Natural killer cell (primary cell): ENCODE measurements around the gene TSPAN18. TPM values are rescaled to one million over a fixed set of nuclear protein-coding genes. Genes with fewer than 3 reads are reported as not detected.

ENCODE experiments used
- ATAC-seq, 3 donors: fragments of 150-1000 bp in 2 of 3; fragments of 200-7000 bp in 1 of 3; cut with Tn5 transposase; 1 replicate in 1 of 3; 2 replicates in 2 of 3; pipeline ENCODE4 v1.10.0; 2021; ENCODE audit warnings: mild to moderate bottlenecking in 2 of 3, moderate library complexity in 2 of 3
- DNase-seq, 2 donors: peaks; one replicate each; pipeline versions ENCODE4 v3.0.0 to v3.0.0-alpha.2; 2013 to 2021; ENCODE audit warnings: mixed read lengths in 1 of 2
- H3K27ac ChIP-seq: one replicate; pipeline ENCODE4 v1.5.1; 2013; ENCODE audit warnings: mild to moderate bottlenecking, low read length
- H3K27me3 ChIP-seq: one replicate; pipeline ENCODE4 v1.6.1; 2013; ENCODE audit warnings: low read length; ENCODE audit not compliant: control insufficient read depth, insufficient read depth
- H3K36me3 ChIP-seq: one replicate; pipeline ENCODE4 v1.6.1; 2013; ENCODE audit warnings: low read length; ENCODE audit not compliant: control insufficient read depth, insufficient read depth
- H3K4me1 ChIP-seq: one replicate; pipeline ENCODE4 v1.6.1; 2013; ENCODE audit warnings: low read length; ENCODE audit not compliant: control insufficient read depth, insufficient read depth
- H3K4me3 ChIP-seq: one replicate; pipeline ENCODE4 v1.5.1; 2013; ENCODE audit warnings: low read length
- H3K9me3 ChIP-seq: one replicate; pipeline ENCODE4 v1.6.1; 2013; ENCODE audit warnings: low read length; ENCODE audit not compliant: control insufficient read depth, insufficient read depth
- H3K27ac Mint-ChIP-seq, 2 donors: one replicate each; pipeline ENCODE4 v1.8.0; 2022; ENCODE audit warnings: mild to moderate bottlenecking in 2 of 2, mixed read lengths in 2 of 2, moderate library complexity in 1 of 2
- H3K27me3 Mint-ChIP-seq, 2 donors: one replicate each; pipeline ENCODE4 v1.8.0; 2022; ENCODE audit warnings: low read depth in 2 of 2, mixed read lengths in 2 of 2
- H3K36me3 Mint-ChIP-seq: one replicate; pipeline ENCODE4 v1.8.0; 2022; ENCODE audit warnings: mixed read lengths
- H3K4me1 Mint-ChIP-seq, 2 donors: one replicate each; pipeline ENCODE4 v1.8.0; 2022; ENCODE audit warnings: mixed read lengths in 2 of 2
- H3K4me3 Mint-ChIP-seq: one replicate; pipeline ENCODE4 v1.8.0; 2022; ENCODE audit warnings: mild to moderate bottlenecking, moderate library complexity, mixed read lengths
- H3K9me3 Mint-ChIP-seq, 2 donors: one replicate each; pipeline ENCODE4 v1.8.0; 2022; ENCODE audit warnings: mixed read lengths in 2 of 2
- CTCF ChIP-seq: fragments of 200-600 bp; IDR thresholded peaks from one replicate; pipeline ENCODE4 v1.8.0; 2022; ENCODE audit warnings: antibody characterized with exemption
- WGBS: methylation state at CpG from one replicate; pipeline ENCODE4 v1.1.7; 2013; ENCODE audit warnings: missing lambda C conversion rate; ENCODE audit not compliant: insufficient coverage; 5-methylcytosine and 5-hydroxymethylcytosine counted together
- intact Hi-C: fragments of 100-400 bp; cut with micrococcal nuclease; formaldehyde crosslinking; loops from one replicate; pipeline ENCODE4 v1.14.2; 2022
- total RNA-seq, 4 donors: library from RNA; stranded (reverse); fragments of 120-200 nt in 1 of 4; gene quantifications; one replicate each; pipeline versions ENCODE4 v1.2.3 to v1.2.4, GENCODE V29; 2013 to 2022

The TSPAN18 gene
- total RNA-seq, 3 donors from 2014 or later (not counting 1 experiment from before 2014, with no cell fraction given): 1.9 to 2.4 (median 2.3) TPM

- DNase-seq (peak in 1 of 2 donors; percentile 50), ATAC-seq (peak in 2 of 3 donors; percentile 38 to 54)
- no peaks in the 10 kb centered on the region for H3K27me3 ChIP-seq
- no peaks in the 10 kb centered on the region for H3K4me1 Mint-ChIP-seq
- no peak for TF ChIP-seq CTCF
- H3K27ac ChIP-seq: no peak overlapping the region
- no peaks in the 10 kb centered on the region for H3K36me3 ChIP-seq
- H3K27ac Mint-ChIP-seq: no peak overlapping the region
- WGBS: 90% methylated on average over 3 of the region's 3 CpGs
- no peak overlapping the region for H3K4me3 ChIP-seq
- no peak overlapping the region for H3K4me3 Mint-ChIP-seq
- H3K4me1 ChIP-seq: no peaks in the 10 kb centered on the region
- H3K27me3 Mint-ChIP-seq: peaks cover 20 to 24% of the 10 kb centered on the region in 2 donors
- intact Hi-C loops: no loop called here
- H3K9me3 Mint-ChIP-seq: no peaks in the 10 kb centered on the region
- H3K9me3 ChIP-seq: no peaks in the 10 kb centered on the region
- no peaks in the 10 kb centered on the region for H3K36me3 Mint-ChIP-seq
Observed at GRCh38 chr11:44899959-44900358, 173.2 kb downstream of the TSPAN18 start.

GRCh38 chr11:44901120-44901633 is 174.4 kb downstream of the TSPAN18 start:
- Histone ChIP-seq H3K9me3 (no peaks in the 10 kb centered on the region), H3K4me1 (no peaks in the 10 kb centered on the region), H3K4me3 (no peak overlapping the region), H3K27ac (no peak overlapping the region), H3K36me3 (no peaks in the 10 kb centered on the region), H3K27me3 (no peaks in the 10 kb centered on the region)
- no peak for ATAC-seq
- DNase-seq: no peak
- H3K27ac Mint-ChIP-seq: no peak overlapping the region
- H3K4me1 Mint-ChIP-seq: no peaks in the 10 kb centered on the region
- intact Hi-C loops: no loop called here
- H3K4me3 Mint-ChIP-seq: no peak overlapping the region
- WGBS: 94% methylated on average over 5 of the region's 7 CpGs
- H3K27me3 Mint-ChIP-seq: peaks cover 10 to 17% of the 10 kb centered on the region in 2 donors
- TF ChIP-seq CTCF: no peak
- H3K36me3 Mint-ChIP-seq: no peaks in the 10 kb centered on the region
- H3K9me3 Mint-ChIP-seq: no peaks in the 10 kb centered on the region

DNA sequence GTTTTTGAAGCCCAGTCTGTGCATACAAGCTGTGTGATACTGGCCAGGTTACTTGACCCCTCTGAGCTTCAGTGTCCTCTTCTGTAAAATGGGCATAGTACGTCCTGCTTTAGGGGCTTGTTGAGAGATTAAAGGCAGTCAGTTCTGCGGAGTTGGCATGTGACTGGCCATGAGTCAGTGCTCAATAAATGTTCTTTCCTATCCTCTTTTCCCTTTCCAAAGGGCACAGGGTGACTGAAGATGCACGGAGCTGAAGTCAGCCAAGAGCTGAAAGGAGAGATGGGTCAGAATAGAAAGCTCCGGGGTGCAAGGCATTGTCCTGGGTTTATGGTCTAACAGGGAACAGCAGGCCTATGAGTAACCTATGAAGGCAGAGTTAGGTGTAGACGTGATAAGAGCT is 175.0 kb downstream of the TSPAN18 start:
- H3K27ac Mint-ChIP-seq: no peak overlapping the region
- intact Hi-C loops: no loop called here
- 87% methylated on average over 5 of the region's 5 CpGs for WGBS
- no peak for TF ChIP-seq CTCF
- Histone ChIP-seq H3K4me3 (no peak overlapping the region), H3K27me3 (no peaks in the 10 kb centered on the region), H3K27ac (no peak overlapping the region), H3K36me3 (no peaks in the 10 kb centered on the region), H3K9me3 (no peaks in the 10 kb centered on the region), H3K4me1 (no peaks in the 10 kb centered on the region)
- no peaks in the 10 kb centered on the region for H3K36me3 Mint-ChIP-seq
- peaks cover 10 to 12% of the 10 kb centered on the region in 2 donors for H3K27me3 Mint-ChIP-seq
- H3K4me3 Mint-ChIP-seq: no peak overlapping the region
- DNase-seq (no peak), ATAC-seq (no peak)
- H3K9me3 Mint-ChIP-seq: no peaks in the 10 kb centered on the region
- no peaks in the 10 kb centered on the region for H3K4me1 Mint-ChIP-seq

DNA sequence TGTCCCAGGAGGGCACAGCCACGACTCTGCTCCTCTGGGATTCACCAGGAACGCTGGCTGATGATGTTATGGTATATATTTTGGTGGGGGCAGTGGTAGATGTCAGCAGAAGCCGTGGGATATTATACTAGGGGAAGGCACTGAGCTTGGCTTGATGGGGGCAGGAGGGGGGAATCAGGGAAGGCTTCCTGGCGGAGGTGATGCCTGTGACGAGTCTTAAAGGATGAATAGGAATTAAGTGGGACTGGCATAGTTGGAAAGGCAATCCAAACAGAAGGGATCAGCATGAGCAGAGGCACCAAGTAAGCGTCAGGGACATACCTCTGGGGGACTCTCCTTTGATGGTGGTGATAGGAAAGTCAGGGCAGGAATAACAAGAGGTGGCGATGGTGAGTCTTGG is 176.3 kb downstream of the TSPAN18 start:
- WGBS: 81% methylated on average over 7 of the region's 7 CpGs
- ATAC-seq: no peak
- Mint-ChIP-seq H3K4me1 (no peaks in the 10 kb centered on the region), H3K27me3 (peaks cover 6 to 10% of the 10 kb centered on the region in 2 donors), H3K36me3 (no peaks in the 10 kb centered on the region), H3K9me3 (no peaks in the 10 kb centered on the region), H3K27ac (no peak overlapping the region), H3K4me3 (no peak overlapping the region)
- DNase-seq: no peak
- Histone ChIP-seq H3K36me3 (no peaks in the 10 kb centered on the region), H3K27me3 (no peaks in the 10 kb centered on the region), H3K4me1 (no peaks in the 10 kb centered on the region), H3K27ac (no peak overlapping the region), H3K4me3 (no peak overlapping the region), H3K9me3 (no peaks in the 10 kb centered on the region)
- intact Hi-C loops: no loop called here
- no peak for TF ChIP-seq CTCF
